ENCODE results near the gene SNX1.
"Not testable (repeated sequence)": the region's sequence is repeated elsewhere in the genome, so short reads cannot be mapped to it uniquely, and the experiment has no call there.

Gene SNX1

GRCh38 chr15:64073496-64073895, 22.3 kb upstream of the SNX1 start:
- DNase-seq (ENCODE audit: low spot score) = not testable (repeated sequence)

- no peak for DNase-seq (ENCODE audit: low spot score)
These were observed 13.0 kb upstream of the SNX1 start for GRCh38 chr15:64082757-64083156.

GRCh38 chr15:64089543-64090280, 6.1 kb upstream of the SNX1 start:
- DNase-seq (ENCODE audit: low spot score) = no peak

- DNase-seq (ENCODE audit: low spot score) = no peak
These were observed 5.3 kb upstream of the SNX1 start for GRCh38 chr15:64090527-64090926.

GRCh38 chr15:64092075-64092820, 3.5 kb upstream of the SNX1 start:
- DNase-seq (ENCODE audit: low spot score) = no peak

- no peak for DNase-seq (ENCODE audit: low spot score)
These were observed 2.7 kb upstream of the SNX1 start for GRCh38 chr15:64092864-64093626.

GRCh38 chr15:64093627-64094417, 2.0 kb upstream of the SNX1 start, which contains the start of gene CIAO2A:
Gene CIAO2A, minus strand, starts transcription at chr15:64093838. Its CDS starts 70 bp downstream, at chr15:64093768.
- peak; percentile 94 for DNase-seq (ENCODE audit: low spot score)

- DNase-seq (ENCODE audit: low spot score) = no peak
These were observed 369 bp upstream of the SNX1 start for GRCh38 chr15:64095431-64095794.

GRCh38 chr15:64096668-64097384, 1.0 kb downstream of the SNX1 start:
- no peak for DNase-seq (ENCODE audit: low spot score)

GRCh38 chr15:64099379-64099778, 3.6 kb downstream of the SNX1 start:
- no peak for DNase-seq (ENCODE audit: low spot score)

- no peak for DNase-seq (ENCODE audit: low spot score)
These were observed 5.2 kb downstream of the SNX1 start for GRCh38 chr15:64100958-64101357.

- no peak for DNase-seq (ENCODE audit: low spot score)
These were observed 6.7 kb downstream of the SNX1 start for GRCh38 chr15:64102497-64102896.

GRCh38 chr15:64105113-64105704, 9.4 kb downstream of the SNX1 start:
- no peak for DNase-seq (ENCODE audit: low spot score)

- DNase-seq (ENCODE audit: low spot score) = no peak
These were observed 11.6 kb downstream of the SNX1 start for GRCh38 chr15:64107337-64107736.

- not testable (repeated sequence) for DNase-seq (ENCODE audit: low spot score)
These were observed 14.4 kb downstream of the SNX1 start for GRCh38 chr15:64110108-64110701.

GRCh38 chr15:64110950-64111678, 15.3 kb downstream of the SNX1 start:
- no peak for DNase-seq (ENCODE audit: low spot score)

GRCh38 chr15:64111679-64112050, 15.9 kb downstream of the SNX1 start:
- DNase-seq (ENCODE audit: low spot score) = no peak

- no peak for DNase-seq (ENCODE audit: low spot score)
These were observed 16.4 kb downstream of the SNX1 start for GRCh38 chr15:64112073-64112772.

GRCh38 chr15:64112904-64113303, 17.1 kb downstream of the SNX1 start:
- DNase-seq (ENCODE audit: low spot score) = no peak

All from left forelimb (tissue), 1 donor.